ENCODE data around the gene ZNF496. TPM values are rescaled to one million over a fixed set of nuclear protein-coding genes. Genes with fewer than 3 reads are reported as not detected.

ZNF496 gene
- total and polyA plus RNA-seq, 3 donors from 2014 or later: 45.0 to 71.1 (median 61.6) TPM

DNA sequence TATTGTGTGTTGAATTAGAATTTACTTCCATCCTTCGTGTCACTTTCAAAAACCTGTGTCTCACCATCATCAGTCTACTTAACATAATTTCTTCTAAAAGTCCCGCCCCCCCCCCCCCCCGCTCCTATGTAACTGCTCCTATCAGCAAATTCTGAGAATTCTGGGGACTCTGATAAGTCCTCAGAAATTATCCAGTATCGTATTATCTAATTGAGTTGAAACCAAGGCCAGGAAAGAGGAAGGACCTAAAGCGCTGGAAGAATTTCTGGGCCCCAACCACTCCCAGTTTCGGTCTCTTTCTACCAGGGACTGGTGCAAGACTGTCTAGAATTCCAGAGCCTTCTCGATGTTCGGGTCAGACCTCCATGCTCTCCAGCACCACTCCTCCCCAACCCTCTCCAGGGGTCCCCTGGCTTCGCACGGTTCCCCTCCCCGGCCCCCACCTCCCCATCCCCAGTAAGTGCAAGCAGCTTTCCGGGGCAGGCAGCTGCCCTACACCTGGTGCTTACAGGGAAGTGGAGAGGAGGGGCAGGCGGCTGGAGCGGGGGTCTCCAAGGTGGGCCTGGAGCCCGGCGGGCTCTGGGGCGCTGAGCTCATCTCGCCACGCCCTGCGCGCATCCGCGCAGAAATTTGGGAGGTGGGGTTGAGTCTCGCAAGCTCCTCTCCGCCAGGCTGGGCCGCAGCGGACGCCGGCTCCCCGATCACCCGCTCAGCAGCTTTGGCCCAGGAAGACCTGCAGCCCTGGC is 16.0 kb upstream of the ZNF496 start:
- H3K36me3 ChIP-seq (ENCODE audit: low read depth, missing control alignments): no peaks in the 10 kb centered on the region
- no peaks in the 10 kb centered on the region for H3K9me3 ChIP-seq
- no peak for TF ChIP-seq POLR2A (IDR thresholded peaks at IDR 0.05)
- TF ChIP-seq, protein P1, sequence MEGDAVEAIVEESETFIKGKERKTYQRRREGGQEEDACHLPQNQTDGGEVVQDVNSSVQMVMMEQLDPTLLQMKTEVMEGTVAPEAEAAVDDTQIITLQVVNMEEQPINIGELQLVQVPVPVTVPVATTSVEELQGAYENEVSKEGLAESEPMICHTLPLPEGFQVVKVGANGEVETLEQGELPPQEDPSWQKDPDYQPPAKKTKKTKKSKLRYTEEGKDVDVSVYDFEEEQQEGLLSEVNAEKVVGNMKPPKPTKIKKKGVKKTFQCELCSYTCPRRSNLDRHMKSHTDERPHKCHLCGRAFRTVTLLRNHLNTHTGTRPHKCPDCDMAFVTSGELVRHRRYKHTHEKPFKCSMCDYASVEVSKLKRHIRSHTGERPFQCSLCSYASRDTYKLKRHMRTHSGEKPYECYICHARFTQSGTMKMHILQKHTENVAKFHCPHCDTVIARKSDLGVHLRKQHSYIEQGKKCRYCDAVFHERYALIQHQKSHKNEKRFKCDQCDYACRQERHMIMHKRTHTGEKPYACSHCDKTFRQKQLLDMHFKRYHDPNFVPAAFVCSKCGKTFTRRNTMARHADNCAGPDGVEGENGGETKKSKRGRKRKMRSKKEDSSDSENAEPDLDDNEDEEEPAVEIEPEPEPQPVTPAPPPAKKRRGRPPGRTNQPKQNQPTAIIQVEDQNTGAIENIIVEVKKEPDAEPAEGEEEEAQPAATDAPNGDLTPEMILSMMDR (IDR thresholded peaks at IDR 0.05): no peak
- intact Hi-C loops (cut with DNase I; ENCODE audit: low total_unique reads): no loop called here
- 8 to 24% methylated on average over 12 to 27 of the region's 31 CpGs for WGBS, 2 donors
- peak overlapping the region; percentile 31 to 59 for H3K27ac ChIP-seq
- H3K27me3 ChIP-seq: no peaks in the 10 kb centered on the region
- peak overlapping the region; percentile 34 to 45 for H3K4me3 ChIP-seq
- DNase-seq: no peak
- H3K4me1 ChIP-seq: peaks cover 17% of the 10 kb centered on the region

DNA sequence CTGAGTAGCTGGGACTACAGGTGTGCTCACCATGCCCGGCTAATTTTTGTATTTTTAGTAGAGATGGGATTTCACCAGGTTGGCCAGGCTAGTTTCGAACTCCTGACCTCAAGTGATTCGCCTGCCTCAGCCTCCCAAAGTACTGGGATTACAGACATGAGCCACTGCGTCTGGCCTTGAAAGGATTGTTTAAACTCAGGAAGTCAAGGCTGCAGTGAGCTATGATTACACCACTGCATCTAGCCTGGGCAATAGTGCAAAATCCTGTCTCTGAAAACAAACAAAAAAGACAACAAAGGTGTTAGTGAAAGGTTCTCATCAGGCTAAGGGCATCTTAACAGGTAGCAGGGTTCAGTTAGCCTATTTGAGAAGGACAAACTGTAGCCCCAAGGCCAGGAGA is 14.2 kb upstream of the ZNF496 start:
- H3K4me1 ChIP-seq: peaks cover 17% of the 10 kb centered on the region
- no peak for DNase-seq
- H3K36me3 ChIP-seq (ENCODE audit: low read depth, missing control alignments): no peaks in the 10 kb centered on the region
- no peak overlapping the region for H3K4me3 ChIP-seq
- no peaks in the 10 kb centered on the region for H3K27me3 ChIP-seq
- no peak for TF ChIP-seq POLR2A (IDR thresholded peaks at IDR 0.05)
- TF ChIP-seq, protein P1 (IDR thresholded peaks at IDR 0.05): no peak
- no peaks in the 10 kb centered on the region for H3K9me3 ChIP-seq
- 88 to 94% methylated on average over 4 of the region's 4 CpGs for WGBS, 2 donors
- intact Hi-C loops (cut with DNase I; ENCODE audit: low total_unique reads): no loop called here
- no peak overlapping the region for H3K27ac ChIP-seq

DNA sequence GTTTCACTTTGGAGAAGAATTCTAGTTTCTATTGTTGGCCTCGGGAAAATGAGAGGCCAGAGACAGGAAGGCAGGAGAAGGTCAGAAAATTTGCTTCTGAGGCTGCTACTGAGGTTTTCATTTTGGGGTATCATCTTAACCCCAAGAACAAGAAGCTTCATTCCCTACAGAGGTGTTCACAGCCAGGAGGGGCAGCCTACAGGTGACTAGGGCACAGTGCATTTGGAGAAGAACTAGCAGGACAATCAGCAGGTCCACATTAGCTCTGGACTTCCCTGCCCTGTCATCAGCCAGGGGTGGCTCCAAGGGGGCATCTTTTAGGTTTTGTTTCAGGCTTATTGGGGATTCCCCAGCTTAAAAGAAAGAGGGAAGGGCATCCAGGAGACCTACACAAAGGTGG is 12.1 kb upstream of the ZNF496 start:
- intact Hi-C loops (cut with DNase I; ENCODE audit: low total_unique reads): no loop called here
- Histone ChIP-seq H3K4me1 (peaks cover 17% of the 10 kb centered on the region), H3K36me3 (ENCODE audit: low read depth, missing control alignments) (no peaks in the 10 kb centered on the region), H3K4me3 (no peak overlapping the region), H3K27me3 (no peaks in the 10 kb centered on the region), H3K27ac (no peak overlapping the region), H3K9me3 (no peaks in the 10 kb centered on the region)
- TF ChIP-seq, protein P1 (IDR thresholded peaks at IDR 0.05): no peak
- no peak for TF ChIP-seq POLR2A (IDR thresholded peaks at IDR 0.05)
- DNase-seq: no peak
- 74 to 79% methylated on average over 1 of the region's 1 CpG for WGBS, 2 donors

DNA sequence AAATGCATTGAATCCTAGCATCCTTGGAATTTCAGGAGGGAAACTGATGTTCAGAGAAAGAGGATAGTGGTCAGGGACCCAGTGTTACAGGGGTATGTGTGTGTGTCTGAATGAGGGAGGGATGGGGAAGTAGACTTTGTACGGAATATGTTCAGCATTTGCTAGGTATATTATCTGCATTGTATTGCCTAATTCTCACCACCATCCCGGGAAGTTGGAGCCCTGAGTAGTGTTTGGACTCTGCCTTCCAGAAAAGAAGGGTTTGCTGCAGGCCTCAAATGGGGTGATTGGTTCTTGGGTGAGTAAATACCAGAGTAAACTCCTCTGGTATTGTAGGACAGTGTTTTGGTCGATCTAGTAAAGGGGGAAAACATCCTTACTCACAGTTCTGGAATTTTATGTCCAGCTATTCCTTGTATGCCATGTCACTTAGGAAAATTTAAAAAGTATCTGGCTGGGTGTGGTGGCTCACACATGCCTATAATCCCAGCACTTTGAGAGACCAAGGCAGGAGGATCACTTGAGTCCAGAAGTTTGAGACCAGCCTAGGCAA is 7.1 kb upstream of the ZNF496 start:
- H3K27ac ChIP-seq: no peak overlapping the region
- no peak for DNase-seq
- no peak overlapping the region for H3K4me3 ChIP-seq
- TF ChIP-seq, protein P1 (IDR thresholded peaks at IDR 0.05): no peak
- no peak for TF ChIP-seq POLR2A (IDR thresholded peaks at IDR 0.05)
- no peaks in the 10 kb centered on the region for H3K36me3 ChIP-seq (ENCODE audit: low read depth, missing control alignments)
- WGBS, 2 donors: 76 to 86% methylated on average over 3 of the region's 3 CpGs
- peaks cover 37% of the 10 kb centered on the region for H3K4me1 ChIP-seq
- H3K9me3 ChIP-seq: no peaks in the 10 kb centered on the region
- no peaks in the 10 kb centered on the region for H3K27me3 ChIP-seq
- intact Hi-C loops (cut with DNase I; ENCODE audit: low total_unique reads): no loop called here
